Breast epithelium (tissue), 3 donors: ENCODE results near the gene UNC50.

ENCODE experiments used
- POLR2A ChIP-seq: fragments of 450-650 bp; IDR thresholded peaks from one replicate; pipeline ENCODE4 v1.6.1; 2016; ENCODE audit warnings: antibody characterized with exemption, mild to moderate bottlenecking, moderate library complexity
- POLR2AphosphoS5 ChIP-seq, 3 donors: sonication (generic); formaldehyde crosslinking; IDR thresholded peaks; one replicate each; pipeline ENCODE4 v1.6.1; 2017; ENCODE audit warnings: antibody characterized with exemption in 3 of 3
- TF ChIP-seq, protein P1 (sequence below), 3 donors: fragments of 450-650 bp; IDR thresholded peaks; one replicate each; pipeline ENCODE4 v1.5.1; 2016 to 2017; ENCODE audit warnings: antibody characterized with exemption in 3 of 3, mild to moderate bottlenecking in 3 of 3, moderate library complexity in 3 of 3

GRCh38 chr2:98583816-98584618 lies 24.4 kb upstream of the UNC50 start:
- TF ChIP-seq, protein P1, sequence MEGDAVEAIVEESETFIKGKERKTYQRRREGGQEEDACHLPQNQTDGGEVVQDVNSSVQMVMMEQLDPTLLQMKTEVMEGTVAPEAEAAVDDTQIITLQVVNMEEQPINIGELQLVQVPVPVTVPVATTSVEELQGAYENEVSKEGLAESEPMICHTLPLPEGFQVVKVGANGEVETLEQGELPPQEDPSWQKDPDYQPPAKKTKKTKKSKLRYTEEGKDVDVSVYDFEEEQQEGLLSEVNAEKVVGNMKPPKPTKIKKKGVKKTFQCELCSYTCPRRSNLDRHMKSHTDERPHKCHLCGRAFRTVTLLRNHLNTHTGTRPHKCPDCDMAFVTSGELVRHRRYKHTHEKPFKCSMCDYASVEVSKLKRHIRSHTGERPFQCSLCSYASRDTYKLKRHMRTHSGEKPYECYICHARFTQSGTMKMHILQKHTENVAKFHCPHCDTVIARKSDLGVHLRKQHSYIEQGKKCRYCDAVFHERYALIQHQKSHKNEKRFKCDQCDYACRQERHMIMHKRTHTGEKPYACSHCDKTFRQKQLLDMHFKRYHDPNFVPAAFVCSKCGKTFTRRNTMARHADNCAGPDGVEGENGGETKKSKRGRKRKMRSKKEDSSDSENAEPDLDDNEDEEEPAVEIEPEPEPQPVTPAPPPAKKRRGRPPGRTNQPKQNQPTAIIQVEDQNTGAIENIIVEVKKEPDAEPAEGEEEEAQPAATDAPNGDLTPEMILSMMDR (IDR thresholded peaks at IDR 0.05), result no peak
- TF ChIP-seq POLR2AphosphoS5 (IDR thresholded peaks at IDR 0.05), result no peak
- TF ChIP-seq POLR2A, result no peak
